NCI-H2107 (cell line): ENCODE data around the gene LSM14A.
A peak's percentile ranks its signal among the peaks of the same experiment; 100 is the strongest.
"Not testable (repeated sequence)": the region's sequence is repeated elsewhere in the genome, so short reads cannot be mapped to it uniquely, and the experiment has no call there.

Source experiments
- DNase-seq: peaks from one replicate; lab custom pipeline; 2025; lab: John Stamatoyannopoulos, UW

The LSM14A gene

GRCh38 chr19:34171877-34172660 is at the start of gene LSM14A:
LSM14A (plus strand) TSS chr19:34172504; CDS start chr19:34172643, 139 bp downstream.
- DNase-seq, result peak; percentile 86

GRCh38 chr19:34124828-34125227 is 47.5 kb upstream of the LSM14A start:
- DNase-seq, result no peak

GRCh38 chr19:34126966-34127365 is 45.3 kb upstream of the LSM14A start:
- DNase-seq, result no peak

GRCh38 chr19:34127684-34128189 is 44.6 kb upstream of the LSM14A start:
- DNase-seq, result no peak

- no peak for DNase-seq
Measured at GRCh38 chr19:34128558-34129250, 43.6 kb upstream of the LSM14A start.

- DNase-seq, result no peak
Measured at GRCh38 chr19:34131100-34131499, 41.2 kb upstream of the LSM14A start.

GRCh38 chr19:34132145-34132544 is 40.2 kb upstream of the LSM14A start:
- DNase-seq, result not testable (repeated sequence)

GRCh38 chr19:34132706-34133105 is 39.6 kb upstream of the LSM14A start:
- DNase-seq, result not testable (repeated sequence)

- DNase-seq, result peak; percentile 40
Measured at GRCh38 chr19:34134190-34135053, 37.9 kb upstream of the LSM14A start.

- no peak for DNase-seq
Measured at GRCh38 chr19:34135054-34135800, 37.1 kb upstream of the LSM14A start.

- no peak for DNase-seq
Measured at GRCh38 chr19:34135821-34136611, 36.3 kb upstream of the LSM14A start.

- no peak for DNase-seq
Measured at GRCh38 chr19:34141025-34141424, 31.3 kb upstream of the LSM14A start.

GRCh38 chr19:34142440-34142839 is 29.9 kb upstream of the LSM14A start:
- no peak for DNase-seq

GRCh38 chr19:34145741-34146202 is 26.5 kb upstream of the LSM14A start:
- no peak for DNase-seq

GRCh38 chr19:34148658-34149185 is 23.6 kb upstream of the LSM14A start:
- DNase-seq, result no peak

GRCh38 chr19:34149873-34150272 is 22.4 kb upstream of the LSM14A start:
- no peak for DNase-seq

GRCh38 chr19:34150558-34150957 is 21.7 kb upstream of the LSM14A start:
- DNase-seq, result no peak

GRCh38 chr19:34151439-34151838 is 20.9 kb upstream of the LSM14A start:
- DNase-seq, result no peak

- no peak for DNase-seq
Measured at GRCh38 chr19:34154401-34154800, 17.9 kb upstream of the LSM14A start.

GRCh38 chr19:34155686-34156085 is 16.6 kb upstream of the LSM14A start:
- DNase-seq, result no peak
